Panc1 (cell line): ENCODE measurements around the gene AKAP9. TPM values are rescaled to one million over a fixed set of nuclear protein-coding genes. Genes with fewer than 3 reads are reported as not detected.

Experiments
- ATAC-seq: fragments of 200-7000 bp; cut with Tn5 transposase; 2 replicates; pipeline ENCODE4 v1.9.1; 2020; ENCODE audit warnings: mild to moderate bottlenecking, moderate library complexity
- BruUV-seq: library from RNA; stranded (reverse); fragments of 400-500 nt; replicated peaks from 2 replicates; lab custom pipeline; 2021; lab: Mats Ljungman, UMichigan
- CTCF ChIA-PET: fragments of 300-600 bp; sonication (Branson Sonifier 250); formaldehyde crosslinking; loops from one replicate; lab custom pipeline; 2022; ENCODE audit warnings: antibody characterized with exemption; lab: Charles Lee
- POLR2A ChIA-PET: fragments of 300-600 bp; sonication (Branson Sonifier 250); formaldehyde crosslinking; loops from one replicate; lab custom pipeline; 2022; ENCODE audit warnings: antibody characterized with exemption; lab: Charles Lee
- DNase-seq: peaks from one replicate; pipeline ENCODE4 v3.0.0-alpha.2; 2010; ENCODE audit warnings: low read depth, low spot score
- H3K27ac ChIP-seq: 2 replicates; pipeline ENCODE4 v1.5.1; 2011; ENCODE audit warnings: mild to moderate bottlenecking, low read length, inconsistent platforms
- H3K27me3 ChIP-seq: fragments of 200-500 bp; sonication (Bioruptor generic); 2 replicates; pipeline ENCODE4 v1.6.0; 2014; ENCODE audit warnings: low read length, inconsistent platforms; ENCODE audit not compliant: control insufficient read depth, insufficient read depth
- H3K36me3 ChIP-seq: fragments of 200-500 bp; sonication (Bioruptor generic); 2 replicates; pipeline ENCODE4 v1.5.1; 2014; ENCODE audit warnings: inconsistent platforms, mild to moderate bottlenecking, low read length, moderate library complexity; ENCODE audit not compliant: control insufficient read depth, insufficient read depth
- H3K4me1 ChIP-seq: 2 replicates; pipeline ENCODE4 v1.5.1; 2011; ENCODE audit warnings: inconsistent platforms, mild to moderate bottlenecking, low read length, moderate library complexity; ENCODE audit not compliant: control insufficient read depth, insufficient read depth
- H3K4me3 ChIP-seq, 2 experiments: 2 replicates each; pipeline ENCODE4 v1.5.1; 2011 to 2012; ENCODE audit warnings: low read depth in 2 of 2, low read length in 2 of 2, mild to moderate bottlenecking in 2 of 2, inconsistent platforms in 1 of 2, moderate library complexity in 1 of 2
- H3K9me3 ChIP-seq: fragments of 200-500 bp; sonication (Bioruptor generic); 2 replicates; pipeline ENCODE4 v1.5.1; 2014; ENCODE audit warnings: low read depth, mild to moderate bottlenecking, inconsistent platforms, low read length, moderate library complexity; ENCODE audit not compliant: control insufficient read depth, insufficient read depth
- POLR2AphosphoS5 ChIP-seq: IDR thresholded peaks from 2 replicates; pipeline ENCODE4 v1.6.1; 2012; ENCODE audit warnings: mild to moderate bottlenecking, low read depth, low read length, moderate library complexity
- SIN3A ChIP-seq: IDR thresholded peaks from 2 replicates; pipeline ENCODE4 v1.6.1; 2012; ENCODE audit warnings: low read depth, mild to moderate bottlenecking, low read length, moderate library complexity, borderline replicate concordance; ENCODE audit not compliant: insufficient read depth
- TCF7L2 ChIP-seq: IDR thresholded peaks from 2 replicates; pipeline ENCODE4 v1.6.1; 2011; ENCODE audit warnings: mild to moderate bottlenecking, low read depth, low read length, inconsistent platforms
- in situ Hi-C: cut with HindIII; loops from 2 replicates; pipeline ENCODE4 v1.10.0; 2016; ENCODE audit warnings: low sequenced_read_pairs, low pct_unique_long_range_greater_than_20kb
- intact Hi-C: fragments of 100-400 bp; cut with micrococcal nuclease; formaldehyde crosslinking; loops from one replicate; pipeline ENCODE4 v1.10.0; 2022; ENCODE audit not compliant: unreplicated experiment
- total RNA-seq: library from RNA; stranded (reverse); gene quantifications from one replicate; pipeline ENCODE4 v1.2.1, GENCODE V29; 2021; ENCODE audit not compliant: unreplicated experiment
- TF ChIP-seq, protein P1 (sequence below): fragments of 450-650 bp; IDR thresholded peaks from 2 replicates; pipeline ENCODE4 v1.5.1; 2017; ENCODE audit warnings: mild to moderate bottlenecking
- TF ChIP-seq, protein P2 (sequence below), 2 experiments: IDR thresholded peaks; 2 replicates each; pipeline ENCODE4 v1.6.1; 2011 to 2012; ENCODE audit warnings: low read depth in 2 of 2, control low read depth in 1 of 2, low read length in 1 of 2, mild to moderate bottlenecking in 1 of 2, moderate library complexity in 1 of 2; ENCODE audit not compliant: insufficient read depth in 1 of 2

AKAP9 gene
- total RNA-seq, 1 experiment from 2014 or later: 31.6 TPM

GRCh38 chr7:92006046-92006445, 65.4 kb downstream of the AKAP9 start:
- Histone ChIP-seq H3K4me1 (no peaks in the 10 kb centered on the region), H3K27me3 (no peaks in the 10 kb centered on the region), H3K4me3 (no peak overlapping the region), H3K27ac (no peak overlapping the region), H3K9me3 (no peaks in the 10 kb centered on the region), H3K36me3 (no peaks in the 10 kb centered on the region; the same call in 1 of the 2 replicates)
- ATAC-seq (no peak), DNase-seq (no peak)
- TF ChIP-seq, protein P1, sequence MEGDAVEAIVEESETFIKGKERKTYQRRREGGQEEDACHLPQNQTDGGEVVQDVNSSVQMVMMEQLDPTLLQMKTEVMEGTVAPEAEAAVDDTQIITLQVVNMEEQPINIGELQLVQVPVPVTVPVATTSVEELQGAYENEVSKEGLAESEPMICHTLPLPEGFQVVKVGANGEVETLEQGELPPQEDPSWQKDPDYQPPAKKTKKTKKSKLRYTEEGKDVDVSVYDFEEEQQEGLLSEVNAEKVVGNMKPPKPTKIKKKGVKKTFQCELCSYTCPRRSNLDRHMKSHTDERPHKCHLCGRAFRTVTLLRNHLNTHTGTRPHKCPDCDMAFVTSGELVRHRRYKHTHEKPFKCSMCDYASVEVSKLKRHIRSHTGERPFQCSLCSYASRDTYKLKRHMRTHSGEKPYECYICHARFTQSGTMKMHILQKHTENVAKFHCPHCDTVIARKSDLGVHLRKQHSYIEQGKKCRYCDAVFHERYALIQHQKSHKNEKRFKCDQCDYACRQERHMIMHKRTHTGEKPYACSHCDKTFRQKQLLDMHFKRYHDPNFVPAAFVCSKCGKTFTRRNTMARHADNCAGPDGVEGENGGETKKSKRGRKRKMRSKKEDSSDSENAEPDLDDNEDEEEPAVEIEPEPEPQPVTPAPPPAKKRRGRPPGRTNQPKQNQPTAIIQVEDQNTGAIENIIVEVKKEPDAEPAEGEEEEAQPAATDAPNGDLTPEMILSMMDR: no peak
- no peak for TF ChIP-seq POLR2AphosphoS5
- TF ChIP-seq, protein P2, sequence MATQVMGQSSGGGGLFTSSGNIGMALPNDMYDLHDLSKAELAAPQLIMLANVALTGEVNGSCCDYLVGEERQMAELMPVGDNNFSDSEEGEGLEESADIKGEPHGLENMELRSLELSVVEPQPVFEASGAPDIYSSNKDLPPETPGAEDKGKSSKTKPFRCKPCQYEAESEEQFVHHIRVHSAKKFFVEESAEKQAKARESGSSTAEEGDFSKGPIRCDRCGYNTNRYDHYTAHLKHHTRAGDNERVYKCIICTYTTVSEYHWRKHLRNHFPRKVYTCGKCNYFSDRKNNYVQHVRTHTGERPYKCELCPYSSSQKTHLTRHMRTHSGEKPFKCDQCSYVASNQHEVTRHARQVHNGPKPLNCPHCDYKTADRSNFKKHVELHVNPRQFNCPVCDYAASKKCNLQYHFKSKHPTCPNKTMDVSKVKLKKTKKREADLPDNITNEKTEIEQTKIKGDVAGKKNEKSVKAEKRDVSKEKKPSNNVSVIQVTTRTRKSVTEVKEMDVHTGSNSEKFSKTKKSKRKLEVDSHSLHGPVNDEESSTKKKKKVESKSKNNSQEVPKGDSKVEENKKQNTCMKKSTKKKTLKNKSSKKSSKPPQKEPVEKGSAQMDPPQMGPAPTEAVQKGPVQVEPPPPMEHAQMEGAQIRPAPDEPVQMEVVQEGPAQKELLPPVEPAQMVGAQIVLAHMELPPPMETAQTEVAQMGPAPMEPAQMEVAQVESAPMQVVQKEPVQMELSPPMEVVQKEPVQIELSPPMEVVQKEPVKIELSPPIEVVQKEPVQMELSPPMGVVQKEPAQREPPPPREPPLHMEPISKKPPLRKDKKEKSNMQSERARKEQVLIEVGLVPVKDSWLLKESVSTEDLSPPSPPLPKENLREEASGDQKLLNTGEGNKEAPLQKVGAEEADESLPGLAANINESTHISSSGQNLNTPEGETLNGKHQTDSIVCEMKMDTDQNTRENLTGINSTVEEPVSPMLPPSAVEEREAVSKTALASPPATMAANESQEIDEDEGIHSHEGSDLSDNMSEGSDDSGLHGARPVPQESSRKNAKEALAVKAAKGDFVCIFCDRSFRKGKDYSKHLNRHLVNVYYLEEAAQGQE (IDR thresholded peaks at IDR 0.05; ENCODE audit: insufficient read depth in 1 of 2, low read depth in 2 of 2, low read length in 1 of 2): no peak
- no peak for TF ChIP-seq SIN3A
- TF ChIP-seq TCF7L2: no peak
- in situ Hi-C loops (no loop called here), intact Hi-C loops (no loop called here)
- ChIA-PET CTCF (no interaction called here), POLR2A (no interaction called here)
- no TSS peak for BruUV-seq

DNA sequence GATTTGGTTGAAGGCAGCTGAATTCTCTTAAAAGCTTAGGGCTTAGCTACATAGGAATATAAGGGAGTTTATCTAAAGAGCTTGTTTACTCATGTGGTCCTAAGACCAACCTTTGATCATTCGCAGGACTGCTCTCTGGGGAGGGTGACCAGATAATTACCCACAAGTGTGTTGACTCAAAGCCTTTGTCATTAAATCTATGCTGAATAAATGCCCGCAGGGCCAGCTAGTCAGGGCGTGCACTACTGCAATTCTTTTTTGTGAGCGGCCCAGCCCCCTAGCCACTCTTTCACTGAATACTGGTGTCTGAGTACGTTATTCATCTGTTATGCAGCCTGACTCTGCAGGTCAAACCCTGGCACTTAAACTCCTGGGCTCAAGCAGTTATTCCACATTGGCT, 69.6 kb downstream of the AKAP9 start:
- DNase-seq: no peak
- TF ChIP-seq POLR2AphosphoS5 (no peak), SIN3A (no peak), TCF7L2 (no peak)
- TF ChIP-seq, protein P1: no peak
- TF ChIP-seq, protein P2 (IDR thresholded peaks at IDR 0.05; ENCODE audit: insufficient read depth in 1 of 2, low read depth in 2 of 2, low read length in 1 of 2): no peak
- Histone ChIP-seq H3K36me3 (no peaks in the 10 kb centered on the region; the same call in 1 of the 2 replicates), H3K4me3 (no peak overlapping the region), H3K9me3 (no peaks in the 10 kb centered on the region), H3K4me1 (no peaks in the 10 kb centered on the region), H3K27me3 (no peaks in the 10 kb centered on the region), H3K27ac (no peak overlapping the region)
- ATAC-seq: no peak
- BruUV-seq: no TSS peak
- intact Hi-C loops (no loop called here), in situ Hi-C loops (no loop called here)
- ChIA-PET POLR2A (interaction anchor here (0.6 kb wide), 1 partner anchor 30 kb away, joined by 14 read pairs; no protein-coding TSS in a partner anchor), CTCF (no interaction called here)
